GM23338 (cell line): ENCODE results near the gene IQGAP2.

Experiments
- REST ChIP-seq: IDR thresholded peaks from one replicate; pipeline ENCODE4 v1.6.1; 2018; ENCODE audit warnings: antibody characterized with exemption; ENCODE audit not compliant: unreplicated experiment
- TF ChIP-seq, protein P1 (sequence below), 2 experiments: fragments of 200-600 bp in 1 of 2; sonication (generic) in 1 of 2; conservative IDR thresholded peaks; 2 replicates each; pipeline versions ENCODE4 v1.5.1 to v1.6.1; 2016 to 2017; ENCODE audit warnings: antibody characterized with exemption in 2 of 2, low read depth in 2 of 2, mild to moderate bottlenecking in 2 of 2, moderate library complexity in 1 of 2

DNA sequence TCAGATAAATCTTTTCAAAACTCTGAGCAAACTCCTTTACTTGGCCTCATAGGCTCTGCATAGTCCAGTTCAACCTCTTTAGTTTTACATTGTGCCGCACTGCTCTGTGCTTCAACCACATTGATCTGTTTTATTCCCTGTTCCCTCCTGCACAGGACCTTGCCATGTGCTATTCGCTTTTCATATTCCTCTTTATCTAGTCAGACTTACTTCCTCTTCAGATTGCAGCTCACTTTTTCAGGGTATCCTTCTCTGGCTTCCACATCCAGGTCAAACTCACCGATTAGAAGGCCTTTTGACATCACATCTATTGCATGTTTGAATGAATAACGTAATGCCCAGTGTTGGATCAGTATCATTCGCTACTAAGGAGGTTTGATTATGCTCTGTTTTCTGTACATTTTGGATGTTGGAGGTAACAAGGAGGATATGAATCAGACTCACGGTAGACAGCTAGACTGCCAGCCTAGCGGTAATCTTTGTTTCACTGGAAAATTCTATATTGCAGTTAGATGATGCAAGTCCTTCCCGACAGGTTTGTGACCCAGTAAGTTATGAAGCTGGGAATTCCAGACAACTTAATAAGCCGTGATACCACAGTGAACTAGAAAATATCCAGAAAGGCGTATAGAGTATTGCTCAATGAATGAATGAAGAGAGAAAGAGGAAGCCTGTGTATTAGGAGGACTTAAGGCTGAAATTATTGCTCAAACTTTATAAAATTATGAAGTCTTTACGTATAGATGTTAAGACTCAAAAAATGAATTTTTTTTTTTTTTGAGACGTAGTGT is 65.7 kb downstream of the IQGAP2 start:
- TF ChIP-seq, protein P1, sequence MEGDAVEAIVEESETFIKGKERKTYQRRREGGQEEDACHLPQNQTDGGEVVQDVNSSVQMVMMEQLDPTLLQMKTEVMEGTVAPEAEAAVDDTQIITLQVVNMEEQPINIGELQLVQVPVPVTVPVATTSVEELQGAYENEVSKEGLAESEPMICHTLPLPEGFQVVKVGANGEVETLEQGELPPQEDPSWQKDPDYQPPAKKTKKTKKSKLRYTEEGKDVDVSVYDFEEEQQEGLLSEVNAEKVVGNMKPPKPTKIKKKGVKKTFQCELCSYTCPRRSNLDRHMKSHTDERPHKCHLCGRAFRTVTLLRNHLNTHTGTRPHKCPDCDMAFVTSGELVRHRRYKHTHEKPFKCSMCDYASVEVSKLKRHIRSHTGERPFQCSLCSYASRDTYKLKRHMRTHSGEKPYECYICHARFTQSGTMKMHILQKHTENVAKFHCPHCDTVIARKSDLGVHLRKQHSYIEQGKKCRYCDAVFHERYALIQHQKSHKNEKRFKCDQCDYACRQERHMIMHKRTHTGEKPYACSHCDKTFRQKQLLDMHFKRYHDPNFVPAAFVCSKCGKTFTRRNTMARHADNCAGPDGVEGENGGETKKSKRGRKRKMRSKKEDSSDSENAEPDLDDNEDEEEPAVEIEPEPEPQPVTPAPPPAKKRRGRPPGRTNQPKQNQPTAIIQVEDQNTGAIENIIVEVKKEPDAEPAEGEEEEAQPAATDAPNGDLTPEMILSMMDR (conservative IDR thresholded peaks at IDR 0.05; ENCODE audit: low read depth in 2 of 2) = no peak
- TF ChIP-seq REST = no peak
